ENCODE measurements around the gene TMED3. TPM values are rescaled to one million over a fixed set of nuclear protein-coding genes. Genes with fewer than 3 reads are reported as not detected.

The TMED3 gene
- total RNA-seq (105 and 114 TPM in 2 replicates), polyA plus RNA-seq (284 and 322 TPM in 2 replicates), polyA minus RNA-seq (144 and 155 TPM in 2 replicates), Bru-seq, nascent RNA (percentile 63 among the genes with signal in this experiment), BruChase-seq, experiment 1, labeled RNA remaining after a 6-hour chase (percentile 70 among the genes with signal in this experiment), BruChase-seq, experiment 2, labeled RNA remaining after a 2-hour chase (percentile 75 among the genes with signal in this experiment)
- 229 and 242 TPM in 2 replicates for polyA plus RNA-seq (2011; cell fraction: cytosol; rRNA removed)
- polyA plus RNA-seq (2011; cell fraction: nucleus; rRNA removed), result 87.5 and 87.6 TPM in 2 replicates
- 123 and 136 TPM in 2 replicates for polyA plus RNA-seq (2012)
- 53.3 TPM for polyA minus RNA-seq (2011; cell fraction: cytosol; rRNA and poly(A)+ RNA removed)
- polyA minus RNA-seq (2011; cell fraction: nucleus; rRNA and poly(A)+ RNA removed), result 40.0 TPM in 2 replicates
- long read RNA-seq, transcript TMED3-201 (3 exons, 1,475 nt), result major isoform, 313 of 373 reads
- long read RNA-seq, partial matches to known transcripts, result 50 of 373 reads
- long read RNA-seq, other reads (novel, unspliced or antisense), result 9 of 373 reads

GRCh38 chr15:79310985-79311900 lies at the start of gene TMED3:
TSS of gene TMED3 (plus strand) at chr15:79311112. CDS start at chr15:79311250, 138 bp downstream.
- dilution Hi-C loops (cut with MboI; ENCODE audit: extremely low pct_ligation_motif_present, low sequenced_read_pairs), result no loop called here
- no peaks in the 10 kb centered on the region for H3K9me3 ChIP-seq (replicated peaks; ENCODE audit: control insufficient read depth, insufficient read depth, low read length)
- POLR2A ChIA-PET, result interaction anchor here (0.6 to 1.6 kb wide), 3 partner anchors 9 to 165 kb away, joined by 3 to 7 read pairs (median 4); no protein-coding TSS in a partner anchor

More at GRCh38 chr15:79310985-79311900, at the start of gene TMED3:
- intact Hi-C loops (cut with micrococcal nuclease), result loop anchor here (1.0 to 10.0 kb wide), 3 partner anchors 18 to 56 kb away; no protein-coding TSS in a partner anchor
- peaks cover 16% of the 10 kb centered on the region for H3K4me1 ChIP-seq (ENCODE audit: control insufficient read depth, extremely low read depth, insufficient read depth, low read length)
- peak within 1 kb of the TSS; percentile 86 for H3K9ac ChIP-seq (replicated peaks; ENCODE audit: extremely low read depth, insufficient read depth, low read length)
- DNase-seq (ENCODE audit: low read depth, low spot score) (peak; percentile 85), FAIRE-seq (peak; percentile 70)
- peak within 1 kb of the TSS; percentile 81 for H2AFZ ChIP-seq (ENCODE audit: low read depth, low read length)
- peak within 1 kb of the TSS; percentile 85 for H3K4me2 ChIP-seq (ENCODE audit: insufficient read depth, low read length)
- peaks cover 19 to 23% of the 10 kb centered on the region in 2 experiments for H3K36me3 ChIP-seq (ENCODE audit: control insufficient read depth in 2 of 2, extremely low read depth in 1 of 2, insufficient read depth in 2 of 2, low read length in 2 of 2)
- peak within 1 kb of the TSS; percentile 61 to 74 (median 65) for H3K4me3 ChIP-seq (replicated peaks in 1 of 3; ENCODE audit: insufficient read depth in 1 of 3, low read depth in 1 of 3, low read length in 3 of 3)
- CTCF ChIA-PET, result interaction anchor here (0.5 to 3.9 kb wide), 9 partner anchors 9 to 542 kb away, joined by 3 to 27 read pairs (median 5); no protein-coding TSS in a partner anchor
- peaks cover 13 to 28% of the 10 kb centered on the region in 2 experiments for H3K27me3 ChIP-seq (ENCODE audit: control insufficient read depth in 2 of 2, insufficient read depth in 2 of 2, low read length in 2 of 2)
- TF ChIP-seq EZH2 (IDR thresholded peaks at IDR 0.05; ENCODE audit: borderline replicate concordance, low read depth, low read length, severe bottlenecking) (no peak), MAX (IDR thresholded peaks at IDR 0.05; ENCODE audit: insufficient read depth, insufficient read length) (peak; percentile 13), CTCF (IDR thresholded peaks at IDR 0.05; ENCODE audit: extremely low read depth in 1 of 2, insufficient read depth in 1 of 2, low read depth in 1 of 2, low read length in 2 of 2) (peak; percentile 18 to 35), POLR2A (IDR thresholded peaks at IDR 0.05; ENCODE audit: low read depth, low read length) (peak; percentile 77), POLR2AphosphoS5 (IDR thresholded peaks at IDR 0.05; ENCODE audit: insufficient read depth, low read depth, low read length) (peak; percentile 86)
- H3K27ac ChIP-seq (ENCODE audit: insufficient read depth, low read depth, low read length), result peak within 1 kb of the TSS; percentile 22
- H4K20me1 ChIP-seq (replicated peaks; ENCODE audit: control insufficient read depth, extremely low read depth, insufficient read depth, low read length), result no peaks in the 10 kb centered on the region
- TSS peak; percentile 25 for BruUV-seq (replicated peaks)
- no peaks in the 10 kb centered on the region for H3K9me1 ChIP-seq (replicated peaks; ENCODE audit: control insufficient read depth, extremely low read depth, insufficient read depth, low read length)
- H3K79me2 ChIP-seq (ENCODE audit: control insufficient read depth, insufficient read depth, low read length), result peaks cover 48% of the 10 kb centered on the region
